GM20000 (cell line): ENCODE measurements around the gene ITGAD.

ENCODE experiments used
- DNase-seq: peaks from one replicate; pipeline ENCODE4 v3.0.0; 2012; ENCODE audit warnings: low spot score
- TF ChIP-seq, protein P1 (sequence below): IDR thresholded peaks from 2 replicates; pipeline ENCODE4 v1.5.1; 2012; ENCODE audit warnings: mild to moderate bottlenecking, control low read depth; ENCODE audit errors: extremely low read depth, missing control alignments

Gene ITGAD

GRCh38 chr16:31397701-31398100 is 4.6 kb downstream of the ITGAD start:
- TF ChIP-seq, protein P1, sequence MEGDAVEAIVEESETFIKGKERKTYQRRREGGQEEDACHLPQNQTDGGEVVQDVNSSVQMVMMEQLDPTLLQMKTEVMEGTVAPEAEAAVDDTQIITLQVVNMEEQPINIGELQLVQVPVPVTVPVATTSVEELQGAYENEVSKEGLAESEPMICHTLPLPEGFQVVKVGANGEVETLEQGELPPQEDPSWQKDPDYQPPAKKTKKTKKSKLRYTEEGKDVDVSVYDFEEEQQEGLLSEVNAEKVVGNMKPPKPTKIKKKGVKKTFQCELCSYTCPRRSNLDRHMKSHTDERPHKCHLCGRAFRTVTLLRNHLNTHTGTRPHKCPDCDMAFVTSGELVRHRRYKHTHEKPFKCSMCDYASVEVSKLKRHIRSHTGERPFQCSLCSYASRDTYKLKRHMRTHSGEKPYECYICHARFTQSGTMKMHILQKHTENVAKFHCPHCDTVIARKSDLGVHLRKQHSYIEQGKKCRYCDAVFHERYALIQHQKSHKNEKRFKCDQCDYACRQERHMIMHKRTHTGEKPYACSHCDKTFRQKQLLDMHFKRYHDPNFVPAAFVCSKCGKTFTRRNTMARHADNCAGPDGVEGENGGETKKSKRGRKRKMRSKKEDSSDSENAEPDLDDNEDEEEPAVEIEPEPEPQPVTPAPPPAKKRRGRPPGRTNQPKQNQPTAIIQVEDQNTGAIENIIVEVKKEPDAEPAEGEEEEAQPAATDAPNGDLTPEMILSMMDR = no peak
- no peak for DNase-seq

- TF ChIP-seq, protein P1 = no peak
- no peak for DNase-seq
Observed at GRCh38 chr16:31400191-31400590, 7.1 kb downstream of the ITGAD start.

DNA sequence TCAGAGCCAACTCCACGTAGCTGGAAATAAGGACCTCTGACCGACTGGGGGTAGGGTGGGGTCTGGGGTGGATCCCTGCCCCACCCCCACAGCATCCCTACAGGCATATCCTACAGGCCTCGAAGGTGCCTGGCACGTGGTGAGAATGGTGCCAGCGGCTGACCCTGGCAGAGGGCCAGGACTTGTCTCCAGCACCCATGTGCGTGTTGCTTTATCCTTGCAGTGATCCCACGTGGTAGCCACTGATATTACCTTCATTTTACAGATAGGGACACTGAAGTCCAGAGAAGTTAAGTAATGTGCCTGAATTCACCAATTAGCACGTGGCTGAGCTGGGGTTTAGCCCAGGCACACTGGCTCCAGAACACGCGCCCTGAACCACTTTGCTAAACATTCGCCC is 8.3 kb downstream of the ITGAD start:
- no peak for DNase-seq
- TF ChIP-seq, protein P1 = no peak

GRCh38 chr16:31402687-31403086 is 9.6 kb downstream of the ITGAD start:
- TF ChIP-seq, protein P1 = no peak
- DNase-seq = no peak

GRCh38 chr16:31403590-31404352 is 10.6 kb downstream of the ITGAD start:
- DNase-seq = no peak
- TF ChIP-seq, protein P1 = no peak

- DNase-seq = no peak
- TF ChIP-seq, protein P1 = no peak
Observed at GRCh38 chr16:31404353-31405064, 11.4 kb downstream of the ITGAD start.

GRCh38 chr16:31407406-31407805 is 14.3 kb downstream of the ITGAD start:
- no peak for DNase-seq
- TF ChIP-seq, protein P1 = no peak
